NCI-H510A (cell line): ENCODE data around the gene IDH2.
A peak's percentile ranks its signal among the peaks of the same experiment; 100 is the strongest.

Experiments used
- DNase-seq: peaks from one replicate; lab custom pipeline; 2025; lab: John Stamatoyannopoulos, UW

Gene IDH2

DNA sequence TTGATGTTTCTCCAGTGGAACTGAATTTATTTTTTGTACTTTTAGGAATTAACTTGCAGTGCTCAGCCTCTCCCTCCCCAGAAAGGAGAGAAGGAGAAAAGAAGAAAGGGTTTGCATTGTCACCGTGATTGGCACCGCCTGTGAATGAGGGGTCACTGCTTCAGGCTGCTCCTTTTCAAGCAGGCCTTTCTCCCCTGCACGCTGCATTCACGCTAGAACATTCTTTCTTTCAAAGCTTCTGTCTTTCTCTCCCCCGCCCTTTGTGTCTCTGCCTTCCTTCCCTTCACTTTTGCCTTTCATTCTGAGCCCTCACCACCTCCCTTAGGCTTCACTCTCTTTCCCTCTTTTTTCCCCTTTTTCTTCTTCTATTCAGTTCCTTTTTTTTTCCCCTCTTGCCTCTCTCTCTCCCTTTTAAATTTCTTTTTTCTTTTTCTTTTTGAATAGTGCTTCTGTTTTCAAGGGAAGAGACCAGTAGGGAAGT lies 58.7 kb downstream of the IDH2 start:
- no peak for DNase-seq

GRCh38 chr15:90042766-90043529 lies 59.3 kb downstream of the IDH2 start:
- no peak for DNase-seq

DNA sequence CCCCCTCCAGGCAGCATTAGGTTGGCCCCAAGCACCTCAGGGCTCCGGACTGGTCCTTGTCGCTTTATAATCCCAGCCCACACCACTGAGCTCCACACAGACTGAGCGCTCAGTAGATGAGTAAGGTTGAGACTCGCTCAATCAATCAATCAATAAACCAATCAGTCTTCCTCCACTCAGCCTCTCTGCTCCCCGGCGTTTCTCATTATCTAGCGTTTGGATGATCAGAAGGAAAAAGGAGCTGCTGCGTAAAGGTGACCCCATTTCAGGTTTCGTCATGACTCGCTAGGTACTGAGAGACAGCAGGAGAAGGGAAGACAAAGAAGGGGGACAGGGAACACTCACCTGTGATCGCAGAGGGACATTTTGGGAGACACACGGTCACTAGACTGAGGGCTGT lies 59.9 kb downstream of the IDH2 start:
- DNase-seq: no peak

DNA sequence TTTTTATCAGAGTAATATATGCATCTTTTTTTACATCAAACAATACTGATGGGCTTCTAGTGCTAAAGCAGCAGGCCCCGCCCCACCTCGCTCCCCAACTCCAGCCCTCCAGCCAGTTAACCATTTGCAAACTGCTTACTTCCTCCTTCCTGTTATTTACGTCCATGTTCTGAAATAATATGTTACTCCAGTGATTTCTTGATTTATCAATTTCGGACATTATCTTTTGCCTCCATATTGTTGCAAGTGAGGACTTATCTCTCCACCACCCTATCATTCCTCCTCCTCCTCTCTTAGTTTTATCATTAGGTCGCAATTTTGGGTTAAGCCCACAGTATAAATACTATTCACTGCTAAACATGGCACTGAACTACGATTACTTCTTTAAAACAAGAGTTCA lies 61.6 kb downstream of the IDH2 start:
- DNase-seq: no peak

- DNase-seq: no peak
Observed at GRCh38 chr15:90039996-90040395, 62.3 kb downstream of the IDH2 start.

- DNase-seq: no peak
Observed at GRCh38 chr15:90038632-90039095, 63.6 kb downstream of the IDH2 start.

- DNase-seq: no peak
Observed at GRCh38 chr15:90037961-90038631, 64.2 kb downstream of the IDH2 start.

- DNase-seq: no peak
Observed at GRCh38 chr15:90037511-90037860, 64.8 kb downstream of the IDH2 start.

DNA sequence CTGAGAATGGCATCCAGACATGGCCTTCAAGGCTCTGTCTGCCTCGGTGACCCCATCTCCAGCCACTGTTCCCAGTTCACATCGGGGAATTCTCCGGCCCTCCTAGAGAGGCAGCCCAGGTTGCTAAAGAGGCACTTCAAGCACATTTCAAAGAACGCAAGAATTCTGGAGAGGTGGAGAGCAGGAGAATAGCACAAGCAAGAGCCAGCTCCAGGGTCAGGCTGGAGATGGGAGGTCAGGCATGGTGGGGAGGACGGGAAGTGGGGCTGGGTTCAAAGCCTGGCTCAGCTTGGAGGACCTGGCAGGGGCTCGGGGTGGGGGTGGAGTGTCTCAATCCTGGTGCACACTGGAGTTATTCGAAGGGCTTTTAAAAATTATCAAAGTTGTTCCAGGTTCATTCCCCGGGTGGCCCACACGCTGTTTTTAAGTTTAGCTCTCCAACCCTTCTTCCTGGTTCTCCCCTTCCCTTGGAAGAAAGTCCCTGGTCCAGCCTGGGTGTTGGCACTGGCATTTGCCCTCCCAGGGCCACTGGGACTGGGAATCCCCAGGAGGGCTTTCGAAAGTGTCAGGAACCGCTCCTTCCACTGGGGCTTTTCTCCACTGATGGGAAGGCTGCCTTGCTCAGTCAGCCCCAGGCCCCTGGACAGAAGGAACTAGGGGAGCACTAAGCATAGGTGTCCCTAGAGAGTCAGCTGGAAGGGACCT lies 65.3 kb downstream of the IDH2 start:
- no peak for DNase-seq

DNA sequence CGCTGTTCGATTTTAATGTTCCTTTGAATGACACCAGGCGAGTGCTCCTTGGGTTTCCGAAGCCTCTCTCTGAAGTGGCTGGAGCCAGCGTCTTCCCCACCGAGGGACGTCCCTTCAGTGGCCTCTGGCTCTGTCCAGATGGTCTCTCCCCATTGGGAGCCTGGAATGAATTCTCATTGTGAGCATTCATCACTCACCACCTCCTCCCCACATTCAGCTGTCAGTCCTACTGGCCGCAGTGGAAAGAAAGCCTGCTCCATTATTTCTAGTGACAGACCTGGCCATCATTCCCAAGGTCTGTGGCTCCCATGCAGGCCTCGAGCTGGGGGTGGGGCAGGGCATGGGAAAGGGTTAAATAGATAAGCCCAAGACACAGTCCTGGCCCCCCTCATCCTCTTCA lies 65.9 kb downstream of the IDH2 start:
- DNase-seq: no peak

- DNase-seq: no peak
Observed at GRCh38 chr15:90035840-90036230, 66.4 kb downstream of the IDH2 start.

GRCh38 chr15:90035095-90035839 lies 67.0 kb downstream of the IDH2 start:
- peak; percentile 44 for DNase-seq

- no peak for DNase-seq
Observed at GRCh38 chr15:90033448-90033847, 68.8 kb downstream of the IDH2 start.
